Thymus (tissue), 11 donors: ENCODE measurements around the gene TMC2. TPM values are rescaled to one million over a fixed set of nuclear protein-coding genes. Genes with fewer than 3 reads are reported as not detected.

Source experiments
- DNase-seq, 9 donors: peaks; one replicate each; pipeline ENCODE4 v3.0.0-alpha.2; 2013; ENCODE audit warnings: low spot score in 9 of 9, low read depth in 6 of 9, missing footprints in 1 of 9
- H3K27ac ChIP-seq, 2 donors: one replicate each; pipeline ENCODE4 v1.5.1; 2013; ENCODE audit warnings: control low read depth in 1 of 2, low read depth in 1 of 2, low read length in 1 of 2, mild to moderate bottlenecking in 1 of 2, moderate library complexity in 1 of 2
- H3K27me3 ChIP-seq, 2 donors: one replicate each; pipeline ENCODE4 v1.5.1; 2013; ENCODE audit warnings: low read length in 1 of 2; ENCODE audit not compliant: control insufficient read depth in 2 of 2, insufficient read depth in 1 of 2
- H3K36me3 ChIP-seq, 2 donors: one replicate each; pipeline ENCODE4 v1.5.1; 2013; ENCODE audit warnings: low read length in 1 of 2, mild to moderate bottlenecking in 1 of 2, moderate library complexity in 1 of 2; ENCODE audit not compliant: control insufficient read depth in 2 of 2, insufficient read depth in 2 of 2
- H3K4me1 ChIP-seq, 2 donors: one replicate each; pipeline ENCODE4 v1.5.1; 2013; ENCODE audit warnings: low read length in 2 of 2; ENCODE audit not compliant: control insufficient read depth in 2 of 2, insufficient read depth in 2 of 2
- H3K4me3 ChIP-seq, 2 donors: one replicate each; pipeline ENCODE4 v1.5.1; 2013; ENCODE audit warnings: low read length in 2 of 2, control low read depth in 1 of 2, mild to moderate bottlenecking in 1 of 2
- H3K9me3 ChIP-seq, 2 donors: one replicate each; pipeline ENCODE4 v1.5.1; 2013; ENCODE audit warnings: low read length in 1 of 2, mild to moderate bottlenecking in 1 of 2; ENCODE audit not compliant: control insufficient read depth in 2 of 2, insufficient read depth in 1 of 2
- WGBS: extraction: QIAGEN DNeasy Blood & Tissue Kit; methylation state at CpG from one replicate; pipeline ENCODE4 v1.1.7; 2013; 5-methylcytosine and 5-hydroxymethylcytosine counted together
- polyA plus RNA-seq: library from polyadenylated mRNA; stranded (reverse); fragments of 200-250 nt; gene quantifications from one replicate; pipeline ENCODE4 v1.2.3, GENCODE V29; 2013
- total RNA-seq: library from RNA; stranded (reverse); fragments of 120-200 nt; gene quantifications from one replicate; pipeline ENCODE4 v1.2.4, GENCODE V29; 2013
- donor health status: healthy.

Gene TMC2
- total and polyA plus RNA-seq, 2 donors: 0.05 TPM; not detected in 1

DNA sequence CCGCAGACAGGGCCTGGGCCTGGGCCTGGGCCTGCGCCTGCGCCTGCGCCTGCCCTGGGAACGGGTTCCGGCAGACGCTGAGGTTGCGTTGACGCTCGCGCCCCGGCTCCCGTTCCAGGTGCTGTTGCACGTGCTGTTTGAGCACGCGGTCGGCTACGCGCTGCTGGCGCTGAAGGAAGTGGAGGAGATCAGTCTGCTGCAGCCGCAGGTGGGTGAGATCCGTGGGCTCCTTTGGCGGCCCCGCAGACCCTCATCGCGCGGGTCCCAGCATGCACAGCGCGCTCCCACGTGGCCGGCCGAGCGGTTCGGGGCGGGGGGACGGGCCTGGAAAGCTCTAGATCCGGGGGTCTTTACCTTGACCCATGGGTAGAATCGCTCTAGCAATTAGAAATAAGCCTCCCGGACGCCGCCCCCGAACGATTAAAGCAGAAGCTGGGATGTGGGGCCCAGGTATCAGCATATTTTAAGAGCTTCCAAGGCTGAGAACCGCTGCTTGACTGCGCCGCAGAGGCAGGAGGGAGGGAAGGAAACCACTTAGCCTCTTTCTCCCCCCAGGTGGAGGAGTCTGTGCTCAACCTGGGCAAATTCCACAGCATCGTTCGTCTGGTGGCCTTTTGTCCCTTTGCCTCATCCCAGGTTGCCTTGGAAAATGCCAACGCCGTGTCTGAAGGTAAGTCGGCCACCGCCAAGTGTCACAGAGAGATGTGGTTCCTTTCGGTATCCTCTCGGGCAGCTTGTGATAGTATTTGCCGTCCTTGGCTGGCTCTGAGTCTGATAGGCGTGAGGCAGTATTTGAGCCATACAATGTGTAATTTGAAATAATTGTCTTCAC lies 116.6 kb downstream of the TMC2 start:
- no peaks in the 10 kb centered on the region for H3K9me3 ChIP-seq
- H3K27me3 ChIP-seq: no peaks in the 10 kb centered on the region
- WGBS: under 1% methylated on average over 56 of the region's 56 CpGs
- peak overlapping the region; percentile 72 to 80 for H3K4me3 ChIP-seq
- peaks cover 40 to 44% of the 10 kb centered on the region in 2 donors for H3K36me3 ChIP-seq
- H3K4me1 ChIP-seq: peaks cover 15 to 19% of the 10 kb centered on the region in 2 donors
- peak overlapping the region; percentile 92 to 94 for H3K27ac ChIP-seq
- DNase-seq: peak in 6 of 9 donors; percentile 62 to 91 (median 76)

- WGBS: 56% methylated on average over 24 of the region's 24 CpGs
These were observed 117.4 kb downstream of the TMC2 start for GRCh38 chr20:2653556-2654383.

GRCh38 chr20:2654384-2654822 lies 118.0 kb downstream of the TMC2 start:
- Histone ChIP-seq H3K36me3 (peaks cover 55 to 57% of the 10 kb centered on the region in 2 donors), H3K27ac (no peak overlapping the region), H3K4me1 (peaks cover 15 to 19% of the 10 kb centered on the region in 2 donors), H3K4me3 (peak overlapping the region in 1 of 2 donors; percentile 72), H3K27me3 (no peaks in the 10 kb centered on the region), H3K9me3 (no peaks in the 10 kb centered on the region)
- no peak for DNase-seq
- 95% methylated on average over 9 of the region's 9 CpGs for WGBS

More at GRCh38 chr20:2653556-2654383, 117.4 kb downstream of the TMC2 start:
- Histone ChIP-seq H3K27ac (no peak overlapping the region), H3K4me3 (peak overlapping the region; percentile 72 to 80), H3K27me3 (no peaks in the 10 kb centered on the region), H3K9me3 (no peaks in the 10 kb centered on the region), H3K36me3 (peaks cover 49 to 52% of the 10 kb centered on the region in 2 donors), H3K4me1 (peaks cover 15 to 19% of the 10 kb centered on the region in 2 donors)
- DNase-seq: no peak

GRCh38 chr20:2654831-2655230 lies 118.5 kb downstream of the TMC2 start:
- peaks cover 59 to 61% of the 10 kb centered on the region in 2 donors for H3K36me3 ChIP-seq
- H3K27ac ChIP-seq: no peak overlapping the region
- DNase-seq: no peak
- no peak overlapping the region for H3K4me3 ChIP-seq
- peaks cover 15 to 19% of the 10 kb centered on the region in 2 donors for H3K4me1 ChIP-seq
- no peaks in the 10 kb centered on the region for H3K27me3 ChIP-seq
- 98% methylated on average over 3 of the region's 3 CpGs for WGBS
- H3K9me3 ChIP-seq: no peaks in the 10 kb centered on the region

- Histone ChIP-seq H3K4me3 (no peak overlapping the region), H3K4me1 (peaks cover 15 to 19% of the 10 kb centered on the region in 2 donors), H3K27ac (peak overlapping the region in 1 of 2 donors; percentile 8), H3K27me3 (no peaks in the 10 kb centered on the region), H3K36me3 (peaks cover 66 to 68% of the 10 kb centered on the region in 2 donors), H3K9me3 (no peaks in the 10 kb centered on the region)
- WGBS: 96% methylated on average over 17 of the region's 17 CpGs
- DNase-seq: no peak
These were observed 119.2 kb downstream of the TMC2 start for GRCh38 chr20:2655331-2656116.

- no peak for DNase-seq
- Histone ChIP-seq H3K4me3 (no peak overlapping the region), H3K9me3 (no peaks in the 10 kb centered on the region), H3K4me1 (peaks cover 15 to 17% of the 10 kb centered on the region in 2 donors), H3K36me3 (peaks cover 73 to 75% of the 10 kb centered on the region in 2 donors), H3K27ac (no peak overlapping the region), H3K27me3 (no peaks in the 10 kb centered on the region)
- 98% methylated on average over 12 of the region's 12 CpGs for WGBS
These were observed 120.2 kb downstream of the TMC2 start for GRCh38 chr20:2656471-2657117.

DNA sequence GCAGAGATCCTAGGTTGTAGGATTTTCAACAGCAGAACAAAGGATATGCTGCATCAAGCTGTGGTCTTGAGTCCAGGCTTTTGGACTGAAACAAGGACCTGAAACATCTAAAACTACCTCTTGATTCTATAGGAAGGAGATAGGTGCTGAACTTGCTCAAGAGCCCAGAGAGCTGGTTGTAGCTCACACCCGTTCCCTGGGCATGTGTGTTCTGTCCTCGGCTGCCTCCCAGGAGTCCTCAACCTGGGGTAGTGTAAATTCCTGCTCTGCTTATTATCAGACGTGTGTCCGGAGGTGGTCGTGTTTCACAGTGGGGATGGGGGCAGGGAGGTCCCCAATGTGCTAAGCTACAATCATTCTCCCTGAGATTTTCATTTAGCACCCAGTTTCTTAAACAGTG lies 120.9 kb downstream of the TMC2 start:
- Histone ChIP-seq H3K9me3 (no peaks in the 10 kb centered on the region), H3K27ac (no peak overlapping the region), H3K4me1 (peaks cover 15 to 17% of the 10 kb centered on the region in 2 donors), H3K27me3 (no peaks in the 10 kb centered on the region), H3K36me3 (peaks cover 73 to 80% of the 10 kb centered on the region in 2 donors), H3K4me3 (no peak overlapping the region)
- 92% methylated on average over 5 of the region's 5 CpGs for WGBS
- no peak for DNase-seq

- H3K4me1 ChIP-seq: peaks cover 15 to 17% of the 10 kb centered on the region in 2 donors
- H3K36me3 ChIP-seq: peaks cover 73 to 80% of the 10 kb centered on the region in 2 donors
- H3K9me3 ChIP-seq: no peaks in the 10 kb centered on the region
- no peak overlapping the region for H3K4me3 ChIP-seq
- no peaks in the 10 kb centered on the region for H3K27me3 ChIP-seq
- no peak overlapping the region for H3K27ac ChIP-seq
- DNase-seq: no peak
- WGBS: 98% methylated on average over 5 of the region's 5 CpGs
These were observed 121.3 kb downstream of the TMC2 start for GRCh38 chr20:2657674-2658073.
